HTERT RPE-1 (cell line): ENCODE results near the gene SETD2.

ENCODE experiments used
- in situ Hi-C: fragments of 300-500 bp; cut with MboI; formaldehyde crosslinking; loops from 4 replicates; pipeline ENCODE4 v1.14.3; 2020; ENCODE audit warnings: low sequenced_read_pairs

The SETD2 gene

DNA sequence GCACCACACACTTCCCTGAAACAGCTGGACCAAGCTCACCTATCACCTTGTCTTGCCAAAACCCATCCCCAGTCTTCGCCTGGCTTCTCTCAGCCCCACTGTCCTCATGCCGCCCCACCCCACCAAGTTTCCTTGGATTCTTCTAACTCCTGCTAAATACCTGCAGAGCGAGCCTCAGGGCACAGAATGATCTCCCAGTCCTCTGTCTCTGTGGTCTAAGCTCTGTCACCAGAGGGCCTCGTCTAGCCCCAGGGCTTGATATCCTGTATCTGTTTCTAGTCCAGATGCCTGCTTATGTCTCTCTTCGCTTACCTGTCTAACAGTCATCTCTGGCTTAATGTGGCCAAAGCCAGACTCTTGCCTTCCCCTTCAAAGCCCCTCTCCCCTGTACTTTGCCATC is 197.1 kb downstream of the SETD2 start:
- in situ Hi-C loops = no loop called here
